ENCODE measurements around the gene WDR6. TPM values are rescaled to one million over a fixed set of nuclear protein-coding genes. Genes with fewer than 3 reads are reported as not detected.

The WDR6 gene
- total RNA-seq, 3 donors from 2014 or later = 98.5 to 205 (median 165) TPM

- intact Hi-C loops (cut with DNase I, micrococcal nuclease) = no loop called here
- no peak for TF ChIP-seq CTCF (IDR thresholded peaks at IDR 0.05)
- Histone ChIP-seq H3K9me3 (no peaks in the 10 kb centered on the region), H3K4me1 (ENCODE audit: low read depth) (peaks cover 22% of the 10 kb centered on the region), H3K36me3 (ENCODE audit: low read depth) (no peaks in the 10 kb centered on the region), H3K4me3 (no peak overlapping the region)
- DNase-seq = no peak
- no peak for ATAC-seq
Measured at GRCh38 chr3:48963591-48963990, 43.6 kb upstream of the WDR6 start.

- H3K4me3 ChIP-seq = no peak overlapping the region
- no peak for TF ChIP-seq CTCF (IDR thresholded peaks at IDR 0.05)
- intact Hi-C loops (cut with DNase I, micrococcal nuclease) = no loop called here
- no peaks in the 10 kb centered on the region for H3K36me3 ChIP-seq (ENCODE audit: low read depth)
- no peaks in the 10 kb centered on the region for H3K9me3 ChIP-seq
- DNase-seq (no peak), ATAC-seq (no peak)
- peaks cover 22% of the 10 kb centered on the region for H3K4me1 ChIP-seq (ENCODE audit: low read depth)
Measured at GRCh38 chr3:48966367-48966766, 40.8 kb upstream of the WDR6 start.

GRCh38 chr3:48966876-48967361, 40.3 kb upstream of the WDR6 start:
- intact Hi-C loops (cut with DNase I, micrococcal nuclease) = no loop called here
- peaks cover 22% of the 10 kb centered on the region for H3K4me1 ChIP-seq (ENCODE audit: low read depth)
- ATAC-seq (peak; percentile 77), DNase-seq (peak; percentile 66 to 67 (median 67))
- H3K36me3 ChIP-seq (ENCODE audit: low read depth) = no peaks in the 10 kb centered on the region
- no peak overlapping the region for H3K4me3 ChIP-seq
- H3K9me3 ChIP-seq = no peaks in the 10 kb centered on the region
- TF ChIP-seq CTCF (IDR thresholded peaks at IDR 0.05) = no peak

GRCh38 chr3:48970586-48970985, 36.6 kb upstream of the WDR6 start:
- intact Hi-C loops (cut with DNase I, micrococcal nuclease) = no loop called here
- TF ChIP-seq CTCF (IDR thresholded peaks at IDR 0.05) = no peak
- Histone ChIP-seq H3K9me3 (no peaks in the 10 kb centered on the region), H3K4me3 (no peak overlapping the region), H3K4me1 (ENCODE audit: low read depth) (peaks cover 15% of the 10 kb centered on the region), H3K36me3 (ENCODE audit: low read depth) (peaks cover 9% of the 10 kb centered on the region)
- DNase-seq = no peak
- no peak for ATAC-seq

- Histone ChIP-seq H3K4me1 (ENCODE audit: low read depth) (no peaks in the 10 kb centered on the region), H3K36me3 (ENCODE audit: low read depth) (peaks cover 10% of the 10 kb centered on the region), H3K4me3 (no peak overlapping the region), H3K9me3 (no peaks in the 10 kb centered on the region)
- TF ChIP-seq CTCF (IDR thresholded peaks at IDR 0.05) = no peak
- DNase-seq = no peak
- no peak for ATAC-seq
- intact Hi-C loops (cut with DNase I, micrococcal nuclease) = no loop called here
Measured at GRCh38 chr3:48974076-48974864, 32.9 kb upstream of the WDR6 start.

Data from mucosa of descending colon (tissue), 3 donors.